ENCODE measurements around the gene ZNF668. TPM values are rescaled to one million over a fixed set of nuclear protein-coding genes. Genes with fewer than 3 reads are reported as not detected.
A peak's percentile ranks its signal among the peaks of the same experiment; 100 is the strongest.

Gene ZNF668
- total and polyA plus RNA-seq, 7 donors = 4.8 to 12.5 (median 6.4) TPM

GRCh38 chr16:31111881-31112466 is 37.9 kb upstream of the ZNF668 start:
- DNase-seq = no peak
- Histone ChIP-seq H3K9me3 (no peaks in the 10 kb centered on the region), H3K36me3 (peaks cover 14 to 38% (median 26%) of the 10 kb centered on the region in 4 donors), H3K27me3 (no peaks in the 10 kb centered on the region), H3K27ac (no peak overlapping the region), H3K4me3 (no peak overlapping the region), H3K4me1 (peaks cover 0 to 34% (median 24%) of the 10 kb centered on the region in 4 donors)
- TF ChIP-seq POLR2AphosphoS5 (IDR thresholded peaks at IDR 0.05) (no peak), EP300 (IDR thresholded peaks at IDR 0.05) (no peak), POLR2A (IDR thresholded peaks at IDR 0.05) (no peak), CTCF (IDR thresholded peaks at IDR 0.05) (no peak)
- 93 to 95% methylated on average over 23 of the region's 23 CpGs for WGBS, 2 donors
- intact Hi-C loops (cut with DNase I) = loop anchor here (10.0 kb wide), 1 partner anchor 343 kb away; the partner anchor contains the start of gene ARMC5

GRCh38 chr16:31110106-31111034 is 36.3 kb upstream of the ZNF668 start:
- no peak for DNase-seq
- H3K27ac ChIP-seq = no peak overlapping the region
- H3K4me3 ChIP-seq = no peak overlapping the region
- peaks cover 14 to 38% (median 26%) of the 10 kb centered on the region in 4 donors for H3K36me3 ChIP-seq
- intact Hi-C loops (cut with DNase I) = loop anchor here (10.0 kb wide), 1 partner anchor 344 kb away; the partner anchor contains the start of gene ARMC5
- H3K4me1 ChIP-seq = peaks cover 0 to 39% (median 27%) of the 10 kb centered on the region in 4 donors
- no peaks in the 10 kb centered on the region for H3K9me3 ChIP-seq
- 90 to 91% methylated on average over 26 of the region's 26 CpGs for WGBS, 2 donors
- H3K27me3 ChIP-seq = no peaks in the 10 kb centered on the region
- no peak for TF ChIP-seq POLR2A (IDR thresholded peaks at IDR 0.05)
- TF ChIP-seq CTCF (IDR thresholded peaks at IDR 0.05) = no peak
- TF ChIP-seq EP300 (IDR thresholded peaks at IDR 0.05) = no peak

- TF ChIP-seq EP300 (IDR thresholded peaks at IDR 0.05) (no peak), CTCF (IDR thresholded peaks at IDR 0.05) (no peak), POLR2A (IDR thresholded peaks at IDR 0.05) (no peak)
- 88 to 93% methylated on average over 12 of the region's 12 CpGs for WGBS, 2 donors
- peaks cover 14 to 38% (median 26%) of the 10 kb centered on the region in 4 donors for H3K36me3 ChIP-seq
- peak overlapping the region; percentile 88 to 89 (median 89) for H3K27ac ChIP-seq
- no peaks in the 10 kb centered on the region for H3K9me3 ChIP-seq
- H3K4me3 ChIP-seq = peak overlapping the region in 2 of 4 donors; percentile 86 to 97
- no peak for DNase-seq
- H3K27me3 ChIP-seq = no peaks in the 10 kb centered on the region
- H3K4me1 ChIP-seq = peaks cover 0 to 36% (median 27%) of the 10 kb centered on the region in 4 donors
- intact Hi-C loops (cut with DNase I) = loop anchor here (5.0 to 10.0 kb wide), 2 partner anchors 33 to 345 kb away; partner anchors contain the start of gene ARMC5
Measured at GRCh38 chr16:31109622-31110021, 35.6 kb upstream of the ZNF668 start.

GRCh38 chr16:31108794-31109558 is 34.9 kb upstream of the ZNF668 start:
- no peak for DNase-seq
- no peak for TF ChIP-seq POLR2AphosphoS5 (IDR thresholded peaks at IDR 0.05)
- TF ChIP-seq EP300 (IDR thresholded peaks at IDR 0.05) = no peak
- no peak for TF ChIP-seq POLR2A (IDR thresholded peaks at IDR 0.05)
- no peak for TF ChIP-seq CTCF (IDR thresholded peaks at IDR 0.05)
- Histone ChIP-seq H3K4me3 (peak overlapping the region; percentile 86 to 97 (median 86)), H3K27me3 (no peaks in the 10 kb centered on the region), H3K9me3 (no peaks in the 10 kb centered on the region), H3K4me1 (peaks cover 0 to 32% (median 27%) of the 10 kb centered on the region in 4 donors), H3K27ac (peak overlapping the region; percentile 88 to 89 (median 89)), H3K36me3 (peaks cover 14 to 38% (median 26%) of the 10 kb centered on the region in 4 donors)
- intact Hi-C loops (cut with DNase I) = loop anchor here (5.0 kb wide), 1 partner anchor 33 kb away; no protein-coding TSS in a partner anchor
- 45 to 51% methylated on average over 57 of the region's 57 CpGs for WGBS, 2 donors

All from sigmoid colon (tissue), 7 donors.